K562 (cell line): ENCODE measurements around the gene ZKSCAN1. TPM values are rescaled to one million over a fixed set of nuclear protein-coding genes. Genes with fewer than 3 reads are reported as not detected.

Experiments
- CBX3 ChIP-seq, 2 experiments: IDR thresholded peaks; 1 replicate in 1 of 2; 2 replicates in 1 of 2; pipeline ENCODE4 v1.6.1; 2012; ENCODE audit warnings: inconsistent platforms in 2 of 2, low read length in 2 of 2, borderline replicate concordance in 1 of 2, control low read depth in 1 of 2
- ETS1 ChIP-seq: conservative IDR thresholded peaks from 2 replicates; pipeline ENCODE4 v1.6.1; 2011; ENCODE audit warnings: low read depth, mild to moderate bottlenecking, low read length; ENCODE audit not compliant: control insufficient read depth
- HCFC1 ChIP-seq: IDR thresholded peaks from 2 replicates; pipeline ENCODE4 v1.6.1; 2012; ENCODE audit warnings: low read depth, low read length, improper control_type of control experiment
- MGA ChIP-seq: fragments of 450-650 bp; IDR thresholded peaks from 2 replicates; pipeline ENCODE4 v1.6.1; 2016; ENCODE audit warnings: mild to moderate bottlenecking, moderate library complexity
- RBFOX2 ChIP-seq: fragments of 200-400 bp; formaldehyde crosslinking; IDR thresholded peaks from 2 replicates; pipeline ENCODE4 v1.6.1; 2017; ENCODE audit warnings: low read depth, mild to moderate bottlenecking, low read length, moderate library complexity
- SIN3A ChIP-seq, 2 experiments: fragments of 150-350 bp in 1 of 2; IDR thresholded peaks; 2 replicates each; pipeline ENCODE4 v1.6.1; 2011 to 2016; ENCODE audit warnings: borderline replicate concordance in 2 of 2, low read depth in 2 of 2, low read length in 2 of 2, mild to moderate bottlenecking in 2 of 2, moderate library complexity in 2 of 2; ENCODE audit not compliant: control insufficient read depth in 1 of 2
- SMARCE1 ChIP-seq: fragments of 450-650 bp; IDR thresholded peaks from 2 replicates; pipeline ENCODE4 v1.7.1; 2016; ENCODE audit warnings: mild to moderate bottlenecking
- STAT6 ChIP-seq: sonication (generic); formaldehyde crosslinking; IDR thresholded peaks from 2 replicates; pipeline ENCODE4 v1.8.1; 2023; ENCODE audit warnings: mild to moderate bottlenecking, missing genetic modification reagents
- ZNF165 ChIP-seq: fragments of 250-450 bp; sonication (Bioruptor Pico); IDR thresholded peaks from 2 replicates; pipeline ENCODE4 v1.4.0; 2020; ENCODE audit warnings: borderline replicate concordance
- ZNF311 ChIP-seq: fragments of 250-450 bp; sonication (Bioruptor Pico); IDR thresholded peaks from 2 replicates; pipeline ENCODE4 v1.4.0; 2020; ENCODE audit warnings: mild to moderate bottlenecking, moderate library complexity
- polyA plus RNA-seq, 8 experiments: library from polyadenylated mRNA; depleted of rRNA in 4 of 8; stranded (reverse) in 5 of 8; unstranded in 3 of 8; fragments of >200 nt; fragmentation: Nextera tagmentation in 2 of 8; fragmentation: Illumina TruSeq in 1 of 8; extraction: Ambion mirVana in 2 of 8; extraction: Trizol in 1 of 8; gene quantifications; 2 replicates each; pipeline versions ENCODE4 v1.2.1 to v1.2.3, GENCODE V29; 2011 to 2014; ENCODE audit warnings: inconsistent platforms in 1 of 8, missing spikeins in 1 of 8
- total RNA-seq, 7 experiments: library from RNA; depleted of rRNA in 6 of 7; stranded (reverse); fragments of >200 nt in 6 of 7; fragmentation: Illumina TruSeq in 2 of 7; extraction: Trizol in 2 of 7; gene quantifications; 2 replicates each; pipeline versions ENCODE4 v1.2.1 to v1.2.3, GENCODE V29; 2011 to 2021; ENCODE audit warnings: low replicate concordance in 1 of 7

Gene ZKSCAN1
- total and polyA plus RNA-seq, 9 of the 15 experiments (the other 6 are each of a cell fraction or from before 2014, with no cell fraction given), result 5.3 to 43.0 (median 23.2) TPM

- TF ChIP-seq STAT6 (CRISPR knock-in tag) (no peak; the same call in 1 of the 2 replicates), ZNF311 (no peak), HCFC1 (peak; percentile 78), SIN3A (IDR thresholded peaks at IDR 0.05; ENCODE audit: borderline replicate concordance in 2 of 2, control insufficient read depth in 1 of 2, low read depth in 2 of 2, low read length in 2 of 2) (peak; percentile 95 to 99), RBFOX2 (peak; percentile 92), ZNF165 (CRISPR knock-in tag) (no peak), ETS1 (peak; percentile 67; the same call in 1 of the 2 replicates), MGA (peak; percentile 19; the same call in 1 of the 2 replicates), CBX3 (IDR thresholded peaks at IDR 0.05; ENCODE audit: borderline replicate concordance in 1 of 2, low read length in 2 of 2) (peak in 1 of 2 experiments; percentile 56; a peak in 2 of 3 replicates), SMARCE1 (peak; percentile 48; the same call in 1 of the 2 replicates)
Observed at GRCh38 chr7:100049441-100050291, 34.3 kb downstream of the ZKSCAN1 start, which contains the start of gene ZSCAN21 (continued).
